HCT116 (cell line): Measurements from ENCODE around the gene U2AF2. TPM values are rescaled to one million over a fixed set of nuclear protein-coding genes. Genes with fewer than 3 reads are reported as not detected.
A peak's percentile ranks its signal among the peaks of the same experiment; 100 is the strongest.

Experiments used
- ATAC-seq: fragments of 200-7000 bp; cut with Tn5 transposase; 2 replicates; pipeline ENCODE4 v1.9.1; 2020; ENCODE audit warnings: mild to moderate bottlenecking, moderate library complexity
- BruUV-seq: library from RNA; stranded (reverse); fragments of 400-500 nt; replicated peaks from 2 replicates; lab custom pipeline; 2021; lab: Mats Ljungman, UMichigan
- CTCF ChIA-PET: fragments of 300-600 bp; sonication (Branson Sonifier 250); formaldehyde crosslinking; loops from one replicate; lab custom pipeline; 2021; ENCODE audit warnings: antibody characterized with exemption; lab: Charles Lee
- POLR2A ChIA-PET: fragments of 300-600, 350-600 bp; sonication (Branson Sonifier 250); formaldehyde crosslinking; loops from one replicate; lab custom pipeline; 2021; ENCODE audit warnings: antibody characterized with exemption; lab: Charles Lee
- RAD21 ChIA-PET, 2 experiments: fragments of 300-600 bp; sonication (Branson Sonifier 250); formaldehyde crosslinking; loops; one replicate each; lab custom pipeline; 2023; ENCODE audit warnings: low total read pairs in 2 of 2; ENCODE audit not compliant: uncharacterized antibody in 2 of 2, unreplicated experiment in 2 of 2, low non-redundant PET in 1 of 2; lab: Charles Lee
- DNase-seq: peaks from one replicate; pipeline ENCODE4 v3.0.0-alpha.2; 2010; ENCODE audit warnings: low read depth, low spot score
- H2AFZ ChIP-seq: fragments of 200-600 bp; shearing (Covaris generic), sonication (generic); 2 replicates; pipeline ENCODE4 v1.6.1; 2017; ENCODE audit warnings: low read depth, mixed run types, mixed read lengths, antibody characterized with exemption, low read length; ENCODE audit not compliant: poor library complexity, severe bottlenecking
- H3K27ac ChIP-seq: 2 replicates; pipeline ENCODE4 v1.5.1; 2012; ENCODE audit warnings: low read depth, low read length
- H3K27me3 ChIP-seq: fragments of 200-600 bp; sonication (generic); 2 replicates; pipeline ENCODE4 v1.6.1; 2016; ENCODE audit warnings: mixed run types, low read length, mixed read lengths; ENCODE audit not compliant: insufficient read depth
- H3K36me3 ChIP-seq, 2 experiments: fragments of 200-500 bp in 1 of 2; fragments of 200-600 bp in 1 of 2; sonication (Bioruptor generic) in 1 of 2; sonication (generic) in 1 of 2; 2 replicates each; pipeline versions ENCODE4 v1.5.1 to v1.6.1; 2014 to 2016; ENCODE audit warnings: low read length in 2 of 2, inconsistent platforms in 1 of 2, mixed read lengths in 1 of 2, mixed run types in 1 of 2; ENCODE audit not compliant: insufficient read depth in 2 of 2, control insufficient read depth in 1 of 2
- H3K4me1 ChIP-seq, 2 experiments: fragments of 200-600 bp in 1 of 2; sonication (generic) in 1 of 2; 2 replicates each; pipeline versions ENCODE4 v1.5.1 to v1.6.1; 2012 to 2017; ENCODE audit warnings: low read length in 2 of 2, inconsistent platforms in 1 of 2, mild to moderate bottlenecking in 1 of 2, mixed read lengths in 1 of 2, mixed run types in 1 of 2, moderate library complexity in 1 of 2; ENCODE audit not compliant: insufficient read depth in 2 of 2, control insufficient read depth in 1 of 2
- H3K4me2 ChIP-seq: fragments of 200-600 bp; sonication (generic); 2 replicates; pipeline ENCODE4 v1.6.1; 2017; ENCODE audit warnings: mixed run types, low read length, mixed read lengths
- H3K4me3 ChIP-seq, 2 experiments: fragments of 200-600 bp in 1 of 2; sonication (generic) in 1 of 2; replicated peaks in 1 of 2; 2 replicates each; pipeline ENCODE4 v1.5.1; 2011 to 2016; ENCODE audit warnings: low read length in 2 of 2, control low read depth in 1 of 2, low read depth in 1 of 2, mild to moderate bottlenecking in 1 of 2, mixed read lengths in 1 of 2, mixed run types in 1 of 2
- H3K79me2 ChIP-seq: fragments of 200-600 bp; sonication (generic); 2 replicates; pipeline ENCODE4 v1.6.1; 2017; ENCODE audit warnings: mild to moderate bottlenecking, mixed run types, low read length, moderate library complexity, mixed read lengths; ENCODE audit not compliant: insufficient read depth
- H3K9ac ChIP-seq: fragments of 200-600 bp; sonication (generic); 2 replicates; pipeline ENCODE4 v1.6.1; 2016; ENCODE audit warnings: low read length, mixed read lengths
- H3K9me2 ChIP-seq: fragments of 200-600 bp; sonication (generic), shearing (Covaris generic); 2 replicates; pipeline ENCODE4 v1.6.1; 2017; ENCODE audit warnings: mixed run types, mild to moderate bottlenecking, moderate library complexity; ENCODE audit not compliant: insufficient read depth
- H3K9me3 ChIP-seq, 2 experiments: fragments of 200-500 bp in 1 of 2; fragments of 200-600 bp in 1 of 2; sonication (Bioruptor generic) in 1 of 2; sonication (generic) in 1 of 2; 2 replicates each; pipeline ENCODE4 v1.6.1; 2014 to 2017; ENCODE audit warnings: low read length in 2 of 2, mixed read lengths in 2 of 2, inconsistent platforms in 1 of 2, low read depth in 1 of 2, mild to moderate bottlenecking in 1 of 2, mixed run types in 1 of 2, moderate library complexity in 1 of 2; ENCODE audit not compliant: control insufficient read depth in 1 of 2, insufficient read depth in 1 of 2
- H4K20me1 ChIP-seq: fragments of 200-600 bp; sonication (generic), shearing (Covaris generic); 2 replicates; pipeline ENCODE4 v1.6.1; 2017; ENCODE audit warnings: mixed run types, mild to moderate bottlenecking, moderate library complexity; ENCODE audit not compliant: insufficient read depth
- CBX3 ChIP-seq: IDR thresholded peaks from 2 replicates; pipeline ENCODE4 v1.6.1; 2012; ENCODE audit warnings: low read depth
- CEBPB ChIP-seq: IDR thresholded peaks from 2 replicates; pipeline ENCODE4 v1.6.1; 2012; ENCODE audit warnings: low read depth
- CTCF ChIP-seq, 3 experiments: fragments of 200-600 bp in 1 of 3; sonication (generic) in 1 of 3; IDR thresholded peaks in 2 of 3; conservative IDR thresholded peaks in 1 of 3; 2 replicates each; pipeline ENCODE4 v1.5.1; 2012 to 2017; ENCODE audit warnings: low read depth in 2 of 3, low read length in 2 of 3, antibody characterized with exemption in 1 of 3, borderline replicate concordance in 1 of 3, control low read depth in 1 of 3, mild to moderate bottlenecking in 1 of 3, mixed read lengths in 1 of 3, mixed run types in 1 of 3, moderate library complexity in 1 of 3; ENCODE audit not compliant: insufficient read depth in 1 of 3
- EGR1 ChIP-seq: IDR thresholded peaks from 2 replicates; pipeline ENCODE4 v1.6.1; 2012; ENCODE audit warnings: low read depth
- ELF1 ChIP-seq: IDR thresholded peaks from 2 replicates; pipeline ENCODE4 v1.6.1; 2012; ENCODE audit warnings: low read depth, borderline replicate concordance
- EZH2 ChIP-seq: fragments of 200-600 bp; sonication (generic); IDR thresholded peaks from 2 replicates; pipeline ENCODE4 v1.6.1; 2017; ENCODE audit warnings: antibody characterized with exemption, mixed run types
- EZH2phosphoT487 ChIP-seq: fragments of 200-600 bp; IDR thresholded peaks from 2 replicates; pipeline ENCODE4 v1.6.1; 2018; ENCODE audit warnings: antibody characterized with exemption, borderline replicate concordance
- JUND ChIP-seq: IDR thresholded peaks from 2 replicates; pipeline ENCODE4 v1.6.1; 2012
- POLR2A ChIP-seq: IDR thresholded peaks from 2 replicates; pipeline ENCODE4 v1.7.0; 2011; ENCODE audit warnings: borderline replicate concordance; ENCODE audit not compliant: insufficient read depth, insufficient read length; ENCODE audit errors: extremely low read depth
- POLR2AphosphoS5 ChIP-seq: IDR thresholded peaks from 2 replicates; pipeline ENCODE4 v1.6.1; 2011; ENCODE audit warnings: mild to moderate bottlenecking, low read depth, low read length, moderate library complexity
- SIN3A ChIP-seq: IDR thresholded peaks from 2 replicates; pipeline ENCODE4 v1.6.1; 2012; ENCODE audit warnings: low read depth
- SP1 ChIP-seq: IDR thresholded peaks from 2 replicates; pipeline ENCODE4 v1.6.1; 2012; ENCODE audit warnings: low read depth
- SRF ChIP-seq: IDR thresholded peaks from 2 replicates; pipeline ENCODE4 v1.6.1; 2012; ENCODE audit warnings: low read depth
- TCF7L2 ChIP-seq: IDR thresholded peaks from 2 replicates; pipeline ENCODE4 v1.7.0; 2011; ENCODE audit warnings: borderline replicate concordance, inconsistent platforms; ENCODE audit not compliant: insufficient read depth, insufficient read length; ENCODE audit errors: extremely low read depth
- YY1 ChIP-seq: IDR thresholded peaks from 2 replicates; pipeline ENCODE4 v1.6.1; 2011; ENCODE audit warnings: low read length, low read depth, moderate library complexity, mild to moderate bottlenecking; ENCODE audit not compliant: insufficient replicate concordance; ENCODE audit errors: extremely low read depth
- intact Hi-C: fragments of 100-400 bp; cut with micrococcal nuclease; formaldehyde crosslinking; loops from 2 replicates; pipeline ENCODE4 v1.10.0; 2022
- total RNA-seq: library from RNA; stranded (reverse); gene quantifications from one replicate; pipeline ENCODE4 v1.2.1, GENCODE V29; 2021; ENCODE audit not compliant: unreplicated experiment
- TF ChIP-seq, protein P1 (sequence below): IDR thresholded peaks from 2 replicates; pipeline ENCODE4 v1.6.1; 2012

Gene U2AF2
- total RNA-seq, 1 experiment from 2014 or later: 259 TPM

DNA sequence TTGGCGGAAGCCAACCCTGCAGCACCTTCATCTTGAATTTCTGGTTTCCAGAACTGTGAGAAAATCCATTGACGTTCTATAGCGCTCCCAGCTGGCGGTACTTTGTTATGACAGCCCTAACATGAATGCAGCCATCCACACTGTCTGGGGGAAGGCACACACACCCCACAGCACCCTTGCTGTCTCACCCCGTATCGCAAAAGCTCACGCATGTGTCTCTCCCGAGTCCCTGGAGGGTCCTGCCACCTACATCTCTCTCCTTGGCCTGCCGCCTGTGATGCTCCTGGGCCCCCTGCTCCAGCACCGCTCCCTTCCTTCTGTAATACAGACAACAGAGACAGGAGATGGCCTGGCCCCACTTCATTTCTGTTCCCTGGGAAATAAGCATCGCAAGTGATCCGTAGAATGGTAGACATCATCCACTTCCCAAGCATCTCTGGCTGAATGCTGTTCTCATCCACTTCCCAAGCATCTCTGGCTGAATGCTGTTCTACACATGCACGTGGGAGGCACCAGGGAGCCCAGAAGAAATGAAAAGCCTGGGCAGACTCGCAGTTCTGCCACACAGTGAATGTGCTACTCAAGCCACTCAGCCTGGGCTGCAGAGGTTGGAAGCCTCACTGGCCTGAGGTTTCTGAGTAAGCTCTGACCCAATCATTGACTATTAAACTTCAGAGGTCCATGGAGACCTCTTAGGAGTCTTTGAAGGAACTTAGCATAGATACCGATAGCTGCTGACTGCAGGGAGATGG, 49.8 kb downstream of the U2AF2 start:
- Histone ChIP-seq H3K9me3 (no peaks in the 10 kb centered on the region), H3K4me3 (no peak overlapping the region), H3K9ac (no peak overlapping the region), H2AFZ (no peak overlapping the region), H3K27me3 (0 out of 2 replicates have a peak, but pooled peaks cover 4% of the 10 kb centered on the region), H3K79me2 (no peaks in the 10 kb centered on the region), H3K36me3 (peaks cover 0 to 13% of the 10 kb centered on the region in 2 experiments; a peak in 3 of 4 replicates), H3K4me2 (no peak overlapping the region), H3K4me1 (no peaks in the 10 kb centered on the region), H3K9me2 (no peaks in the 10 kb centered on the region), H4K20me1 (no peaks in the 10 kb centered on the region), H3K27ac (no peak overlapping the region)
- ChIA-PET POLR2A (no interaction called here), RAD21 (no interaction called here), CTCF (interaction anchor here (1.4 to 1.7 kb wide), 4 partner anchors 15 to 629 kb away, joined by 3 to 6 read pairs (median 4); no protein-coding TSS in a partner anchor)
- intact Hi-C loops: no loop called here
- DNase-seq: no peak
- BruUV-seq: no TSS peak
- TF ChIP-seq TCF7L2 (no peak), CTCF (IDR thresholded peaks at IDR 0.05 in 2 of 3, conservative IDR thresholded peaks at IDR 0.05 in 1 of 3; ENCODE audit: borderline replicate concordance in 1 of 3, insufficient read depth in 1 of 3, low read depth in 2 of 3, low read length in 2 of 3) (peak in 2 of 3 experiments; percentile 15 to 48; a peak in 3 of 6 replicates)
- peak; percentile 45 for ATAC-seq

- H3K9ac ChIP-seq: no peak overlapping the region
- BruUV-seq: no TSS peak
- no peaks in the 10 kb centered on the region for H3K4me1 ChIP-seq
- H3K36me3 ChIP-seq: peaks cover 0 to 13% of the 10 kb centered on the region in 2 experiments; a peak in 2 of 4 replicates
- no peak overlapping the region for H3K4me2 ChIP-seq
- H2AFZ ChIP-seq: no peak overlapping the region
- no peaks in the 10 kb centered on the region for H3K9me2 ChIP-seq
- 0 out of 2 replicates have a peak, but pooled peaks cover 4% of the 10 kb centered on the region for H3K27me3 ChIP-seq
- H3K9me3 ChIP-seq: no peaks in the 10 kb centered on the region
- H3K4me3 ChIP-seq: no peak overlapping the region
- DNase-seq (no peak), ATAC-seq (no peak)
- H3K27ac ChIP-seq: no peak overlapping the region
- ChIA-PET RAD21 (no interaction called here), POLR2A (interaction anchor here (0.6 kb wide), 1 partner anchor 269 kb away, joined by 3 read pairs; no protein-coding TSS in a partner anchor), CTCF (interaction anchor here (1.7 kb wide), 1 partner anchor 34 kb away, joined by 3 read pairs; no protein-coding TSS in a partner anchor)
- no peaks in the 10 kb centered on the region for H3K79me2 ChIP-seq
- intact Hi-C loops: no loop called here
- no peak for TF ChIP-seq SRF
- no peak for TF ChIP-seq CEBPB
- TF ChIP-seq EGR1: no peak
- TF ChIP-seq ELF1: no peak
- TF ChIP-seq SP1: no peak
- no peak for TF ChIP-seq YY1
- TF ChIP-seq JUND: no peak
- TF ChIP-seq EZH2phosphoT487: no peak
- TF ChIP-seq CBX3: no peak
- no peak for TF ChIP-seq EZH2
- TF ChIP-seq, protein P1, sequence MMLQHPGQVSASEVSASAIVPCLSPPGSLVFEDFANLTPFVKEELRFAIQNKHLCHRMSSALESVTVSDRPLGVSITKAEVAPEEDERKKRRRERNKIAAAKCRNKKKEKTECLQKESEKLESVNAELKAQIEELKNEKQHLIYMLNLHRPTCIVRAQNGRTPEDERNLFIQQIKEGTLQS: no peak
- TF ChIP-seq POLR2A: no peak
- no peak for TF ChIP-seq POLR2AphosphoS5
- TF ChIP-seq SIN3A: no peak
- H4K20me1 ChIP-seq: no peaks in the 10 kb centered on the region
Measured at GRCh38 chr19:55705972-55706371, 51.1 kb downstream of the U2AF2 start.
